HG03175 (cell line): ENCODE data around the gene AKAP6.
"Not testable (repeated sequence)": the region's sequence is repeated elsewhere in the genome, so short reads cannot be mapped to it uniquely, and the experiment has no call there.

Source experiments
- ATAC-seq: cut with Tn5 transposase; IDR thresholded peaks from one replicate; pipeline ENCODE4 v1.9.1; 2021; ENCODE audit warnings: mild to moderate bottlenecking, moderate library complexity; ENCODE audit not compliant: unreplicated experiment

Gene AKAP6

DNA sequence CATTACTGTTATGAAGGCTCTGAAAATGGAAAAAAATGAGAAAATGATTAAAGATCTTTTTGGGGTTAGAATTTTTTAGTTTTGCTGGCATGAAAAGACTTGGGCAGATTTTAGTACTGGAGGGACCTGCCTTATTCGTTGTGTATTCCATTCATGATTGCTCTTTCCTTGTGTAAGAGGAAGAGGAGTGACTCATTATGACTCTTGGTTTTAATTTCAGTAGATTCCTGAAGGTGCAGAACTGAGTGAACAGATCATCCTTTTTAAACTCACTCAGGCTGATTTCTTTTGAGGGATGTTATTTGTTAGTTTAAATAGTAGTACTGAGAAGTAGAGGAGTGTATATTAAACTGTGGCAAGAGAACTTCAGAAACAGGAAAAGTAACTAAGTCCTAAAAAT lies 41.6 kb downstream of the AKAP6 start:
- ATAC-seq, result no peak

DNA sequence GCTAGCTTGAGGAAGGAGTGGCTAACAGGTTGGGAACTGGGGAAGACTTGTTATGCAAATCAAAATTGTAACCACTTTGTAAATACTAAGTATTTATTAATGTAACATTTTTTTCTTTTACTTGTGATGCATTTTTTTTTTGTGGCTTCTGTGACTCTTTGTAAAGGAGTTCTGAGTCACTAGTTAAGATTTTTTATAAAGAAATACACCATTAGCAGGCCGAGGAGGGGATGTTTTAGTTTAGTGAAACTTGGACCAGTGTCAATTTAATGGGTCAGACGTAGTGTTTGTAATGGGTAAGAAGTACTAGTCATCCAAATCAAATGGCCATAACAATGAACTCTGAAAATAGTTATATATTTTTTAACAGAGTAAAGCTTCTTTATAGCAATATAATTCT lies 43.1 kb downstream of the AKAP6 start:
- no peak for ATAC-seq

DNA sequence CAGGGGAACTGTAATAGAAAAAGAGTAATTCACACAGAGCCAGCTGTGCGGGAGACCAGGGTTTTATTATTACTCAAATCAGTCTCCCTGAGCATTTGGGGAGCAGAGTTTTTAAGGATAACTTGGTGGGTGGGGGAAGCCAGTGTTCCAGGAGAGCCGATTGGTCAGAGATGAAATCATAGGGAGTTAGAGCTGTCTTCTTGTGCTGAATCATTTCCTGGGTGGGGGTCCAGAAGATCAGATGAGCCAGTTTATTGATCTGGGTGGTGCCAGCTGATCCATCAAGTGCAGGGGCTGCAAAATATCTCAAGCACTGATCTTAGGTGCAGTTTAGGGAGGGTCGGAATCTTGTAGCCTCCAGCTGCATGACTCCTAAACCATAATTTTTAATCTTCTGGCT lies 44.1 kb downstream of the AKAP6 start:
- ATAC-seq, result not testable (repeated sequence)

DNA sequence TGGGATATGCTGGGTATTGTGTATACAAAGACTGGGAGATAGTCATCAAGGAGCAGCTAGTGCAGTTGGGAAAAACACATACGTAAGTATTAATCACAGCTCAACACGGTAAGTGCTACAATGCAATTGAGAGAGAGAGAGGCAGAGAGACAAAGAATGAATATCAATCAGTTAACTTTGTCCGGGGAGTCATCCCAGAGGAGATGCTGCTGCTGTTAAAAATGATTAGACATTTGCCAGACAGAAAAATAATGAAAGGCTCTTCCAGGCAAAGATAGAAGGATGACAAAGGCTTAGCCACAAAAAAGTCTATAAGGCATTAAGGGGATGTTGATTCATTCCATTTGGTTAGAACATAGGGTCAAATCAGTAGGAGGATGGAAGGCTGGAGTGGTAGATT lies 45.1 kb downstream of the AKAP6 start:
- no peak for ATAC-seq

DNA sequence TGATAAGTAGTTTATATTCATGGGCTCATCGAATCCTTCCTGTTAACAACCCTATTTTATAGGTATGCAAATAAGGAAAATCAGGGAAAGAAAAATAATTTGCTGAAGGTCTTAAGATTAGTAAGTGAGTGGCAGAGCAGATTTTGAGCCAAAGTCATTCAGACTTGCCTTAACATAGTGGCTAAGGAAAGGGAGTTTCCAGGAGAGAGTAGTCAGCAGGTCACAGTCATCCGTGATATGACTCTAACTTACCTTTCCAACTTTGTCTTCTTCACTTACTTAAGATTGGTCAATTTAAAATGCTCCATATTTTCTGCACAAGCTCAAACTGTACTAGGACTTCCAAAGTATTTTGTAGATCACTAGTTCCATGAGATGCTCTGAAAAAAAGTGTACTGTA lies 46.6 kb downstream of the AKAP6 start:
- no peak for ATAC-seq

DNA sequence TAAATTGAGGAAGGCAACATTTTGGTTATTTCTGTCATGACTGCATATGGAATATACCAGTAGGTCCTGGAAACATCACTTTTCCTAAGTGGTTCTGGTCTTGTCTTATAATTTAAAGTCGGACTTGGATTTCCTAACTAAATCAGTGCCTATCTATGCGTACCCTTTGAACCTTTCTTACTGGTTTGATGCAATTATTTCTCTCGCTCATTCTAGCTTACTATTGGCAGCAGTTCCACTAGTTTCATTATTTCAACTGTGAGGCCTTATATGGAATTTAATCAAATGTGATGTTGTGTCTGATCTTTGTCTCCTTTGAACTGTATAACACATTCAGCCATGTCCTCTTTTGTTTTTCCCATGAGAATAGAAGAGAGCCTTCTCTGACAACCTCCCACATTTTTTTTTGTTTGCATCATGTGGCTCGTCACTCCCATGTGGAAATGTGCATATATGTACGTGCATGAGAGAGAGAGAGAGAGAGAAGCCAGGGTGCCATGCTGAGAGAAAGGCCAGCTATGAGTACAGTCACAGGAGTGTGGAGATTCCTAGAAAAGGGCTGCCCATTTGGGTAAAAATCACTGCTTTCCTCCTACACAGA lies 48.0 kb downstream of the AKAP6 start:
- ATAC-seq, result no peak

DNA sequence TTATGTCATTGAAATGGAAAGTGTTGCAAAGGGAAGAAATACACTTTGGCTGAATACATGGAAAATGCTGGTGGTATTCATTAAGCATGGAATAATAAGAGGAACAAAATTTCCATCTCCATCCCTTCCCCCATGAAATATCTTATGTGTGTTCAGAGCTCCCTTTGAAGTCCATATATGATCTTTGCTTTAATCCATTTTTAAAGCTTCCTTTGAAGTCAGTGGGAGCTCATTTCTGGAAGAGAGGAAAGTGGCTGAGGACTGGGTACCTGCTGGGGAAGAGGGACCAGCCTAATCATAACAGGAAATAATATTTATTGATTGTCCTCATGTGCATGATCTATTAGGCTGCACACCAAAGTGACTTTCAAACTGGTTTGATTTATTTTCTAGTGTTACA lies 49.2 kb downstream of the AKAP6 start:
- ATAC-seq, result no peak

DNA sequence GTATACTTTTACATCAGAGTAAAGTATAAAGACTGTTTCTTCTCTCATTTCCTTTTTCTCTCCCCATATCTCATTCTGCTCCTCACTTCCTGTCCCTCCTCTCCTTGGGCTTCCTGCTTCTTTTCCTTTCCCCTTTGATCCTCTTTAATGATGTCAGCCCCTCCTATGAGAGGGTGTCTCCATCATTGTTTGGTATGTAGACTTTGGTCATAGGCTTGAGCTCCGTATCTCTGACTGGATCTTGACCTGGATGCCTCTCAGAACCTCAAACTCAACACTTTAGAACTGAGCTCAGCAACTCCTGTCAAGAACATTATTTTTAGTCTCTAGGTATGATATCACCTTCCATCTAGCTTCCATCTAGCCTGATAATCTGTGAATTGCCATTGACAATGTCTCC lies 50.3 kb downstream of the AKAP6 start:
- no peak for ATAC-seq

DNA sequence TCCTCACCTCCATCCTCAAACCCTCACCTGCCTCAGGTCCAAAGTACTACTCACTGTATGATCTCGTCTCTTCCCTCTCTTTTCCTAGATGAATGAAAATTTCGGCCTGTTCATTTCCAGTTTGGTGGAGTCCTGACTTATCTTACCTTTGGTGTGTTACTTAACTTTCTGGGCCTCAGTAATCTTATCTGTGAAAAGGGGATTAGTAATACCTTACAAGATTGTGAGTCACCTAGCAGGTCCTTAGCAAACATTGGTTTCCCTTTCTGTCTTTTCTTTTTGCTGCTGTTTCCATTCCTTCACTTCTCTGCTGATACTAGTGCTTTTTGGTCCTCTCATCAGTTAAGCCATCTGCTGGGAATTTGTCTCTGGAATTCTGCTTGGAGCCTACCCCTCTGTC lies 52.8 kb downstream of the AKAP6 start:
- no peak for ATAC-seq

DNA sequence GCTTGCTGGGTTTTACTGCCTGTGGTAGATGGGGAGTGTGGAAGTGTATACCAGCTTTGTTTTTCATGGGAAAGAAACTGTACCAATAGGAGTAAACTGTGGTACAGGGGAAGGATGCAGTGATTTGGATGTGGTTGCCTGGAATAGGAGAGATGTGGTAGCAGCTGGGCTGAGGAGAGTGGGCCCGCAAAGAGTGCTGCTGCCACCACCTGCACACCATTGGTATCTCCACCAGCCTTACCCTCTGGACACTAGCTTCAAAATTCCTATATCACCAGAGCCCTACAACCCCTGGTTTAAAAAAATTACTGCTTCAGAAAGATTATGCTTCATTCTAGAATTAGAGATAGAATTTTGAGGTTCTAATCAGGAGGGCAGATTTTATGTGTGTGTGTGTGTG lies 53.6 kb downstream of the AKAP6 start:
- no peak for ATAC-seq

DNA sequence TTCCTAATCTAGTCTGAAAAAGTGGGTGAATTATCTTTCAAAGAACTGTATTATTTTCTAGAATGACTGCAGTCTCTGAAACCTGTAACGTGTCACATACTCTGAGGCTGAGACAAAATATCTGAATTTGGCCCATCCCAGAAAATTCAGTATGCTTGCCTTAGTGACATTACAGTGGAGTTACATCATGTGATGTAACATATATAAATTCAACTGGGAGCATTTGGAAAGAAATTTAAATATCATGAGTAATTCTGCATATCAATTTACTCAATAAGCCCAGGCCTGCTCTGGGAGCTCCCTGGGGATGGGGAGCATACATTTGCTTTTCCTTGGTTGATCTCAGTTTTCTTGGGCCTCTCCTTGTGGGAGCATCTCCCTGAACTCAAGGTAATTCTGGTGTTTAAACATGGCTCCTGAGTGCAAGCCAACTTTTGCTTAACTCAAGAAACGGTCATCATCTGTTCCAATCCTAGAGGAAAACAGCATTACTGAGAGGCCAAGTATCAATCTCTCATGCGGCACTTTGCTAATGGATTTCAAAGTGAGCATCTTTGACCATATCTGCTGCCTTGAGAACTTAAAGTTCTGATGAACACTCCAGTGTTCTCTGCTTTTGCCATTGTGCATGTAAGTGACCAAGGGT lies 54.4 kb downstream of the AKAP6 start:
- no peak for ATAC-seq

DNA sequence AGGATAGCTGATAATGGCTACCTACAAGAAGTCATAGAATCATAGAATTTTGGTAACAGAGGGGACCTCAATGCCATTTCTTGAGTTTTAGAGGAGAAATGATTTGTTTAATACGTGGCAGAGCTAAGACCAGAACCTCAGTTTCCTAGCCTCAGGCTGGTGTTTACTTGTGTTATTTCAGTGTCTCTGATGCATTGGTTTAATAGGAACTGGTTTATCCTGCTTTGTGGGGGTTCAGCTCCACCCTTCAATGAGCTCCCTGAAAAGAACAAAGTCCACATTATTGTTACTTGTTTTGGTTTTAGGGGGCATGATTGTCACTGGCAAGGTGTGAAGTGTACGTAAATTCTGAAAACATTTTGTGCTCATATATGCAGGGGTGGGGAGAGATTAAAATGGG lies 55.4 kb downstream of the AKAP6 start:
- ATAC-seq, result no peak

DNA sequence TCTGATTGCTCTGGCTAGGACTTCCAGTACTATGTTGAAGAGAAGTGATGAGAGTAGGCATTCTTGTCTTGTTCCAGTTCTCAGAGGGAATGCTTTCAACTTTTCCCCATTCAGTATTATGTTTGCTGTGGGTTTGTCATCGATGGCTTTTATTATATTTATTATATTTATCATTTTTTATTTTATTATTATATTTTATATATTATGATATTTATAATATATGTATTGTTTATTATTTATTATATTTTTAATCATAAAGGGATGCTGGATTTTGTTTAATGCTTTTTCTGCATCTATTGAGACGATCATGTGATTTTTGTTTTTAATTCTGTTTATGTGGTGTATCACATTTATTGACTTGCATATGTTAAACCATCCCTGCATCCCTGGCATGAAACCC lies 58.2 kb downstream of the AKAP6 start:
- ATAC-seq, result not testable (repeated sequence)

DNA sequence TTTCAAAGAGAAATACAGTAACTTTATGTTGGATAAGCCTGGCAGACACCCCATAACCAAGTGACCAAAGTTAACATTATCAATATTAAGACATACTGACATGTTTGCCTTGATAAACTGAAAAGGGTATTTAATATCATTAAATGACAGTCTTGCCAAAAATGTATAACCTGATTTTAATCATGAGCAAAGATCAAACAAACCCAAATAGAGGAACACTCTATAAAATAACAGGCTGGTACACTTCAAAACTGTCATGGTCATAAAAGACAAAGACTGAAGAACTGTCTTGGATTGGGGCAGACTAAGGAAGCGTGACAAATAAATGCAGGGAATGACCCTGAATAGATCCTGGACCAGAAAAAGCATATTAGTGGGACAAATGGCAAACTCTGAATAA lies 64.0 kb downstream of the AKAP6 start:
- no peak for ATAC-seq

DNA sequence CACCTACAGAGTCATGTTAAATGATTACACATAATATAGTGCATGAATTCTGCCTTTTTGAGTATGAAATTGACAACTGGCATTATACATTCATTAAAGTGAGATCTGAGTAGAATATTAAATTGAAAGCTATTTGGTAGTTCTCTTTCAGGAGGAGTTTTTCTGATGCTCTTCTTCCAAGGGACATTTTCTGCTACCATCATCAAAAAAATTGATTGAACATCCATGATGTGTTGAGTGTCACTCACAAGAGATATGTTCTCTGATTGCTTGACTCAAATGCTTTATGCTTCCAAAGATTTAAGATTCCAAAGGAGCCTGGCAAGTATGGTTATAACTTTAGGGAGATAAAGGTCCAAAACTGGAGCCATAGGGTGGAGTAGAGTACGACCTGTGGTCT lies 64.9 kb downstream of the AKAP6 start:
- no peak for ATAC-seq

DNA sequence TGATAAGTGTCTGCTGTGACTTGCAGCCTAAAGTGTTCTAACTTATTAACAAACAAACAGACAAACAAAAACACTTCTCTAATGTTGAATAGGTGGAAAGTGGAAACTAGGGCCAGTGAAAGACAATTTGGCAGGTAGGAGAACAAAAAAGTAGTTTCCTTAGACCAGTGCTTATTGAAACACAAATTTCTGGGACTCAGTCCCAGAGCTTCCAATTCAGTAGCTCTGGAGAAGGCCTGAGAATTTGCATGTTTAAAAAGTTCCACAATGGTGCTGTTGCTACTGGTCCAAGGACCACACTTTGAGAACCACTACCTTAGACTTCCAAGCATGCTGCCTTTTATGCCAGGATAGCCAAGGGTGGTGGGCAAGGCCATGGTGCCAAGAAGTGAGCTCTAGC lies 67.8 kb downstream of the AKAP6 start:
- no peak for ATAC-seq

DNA sequence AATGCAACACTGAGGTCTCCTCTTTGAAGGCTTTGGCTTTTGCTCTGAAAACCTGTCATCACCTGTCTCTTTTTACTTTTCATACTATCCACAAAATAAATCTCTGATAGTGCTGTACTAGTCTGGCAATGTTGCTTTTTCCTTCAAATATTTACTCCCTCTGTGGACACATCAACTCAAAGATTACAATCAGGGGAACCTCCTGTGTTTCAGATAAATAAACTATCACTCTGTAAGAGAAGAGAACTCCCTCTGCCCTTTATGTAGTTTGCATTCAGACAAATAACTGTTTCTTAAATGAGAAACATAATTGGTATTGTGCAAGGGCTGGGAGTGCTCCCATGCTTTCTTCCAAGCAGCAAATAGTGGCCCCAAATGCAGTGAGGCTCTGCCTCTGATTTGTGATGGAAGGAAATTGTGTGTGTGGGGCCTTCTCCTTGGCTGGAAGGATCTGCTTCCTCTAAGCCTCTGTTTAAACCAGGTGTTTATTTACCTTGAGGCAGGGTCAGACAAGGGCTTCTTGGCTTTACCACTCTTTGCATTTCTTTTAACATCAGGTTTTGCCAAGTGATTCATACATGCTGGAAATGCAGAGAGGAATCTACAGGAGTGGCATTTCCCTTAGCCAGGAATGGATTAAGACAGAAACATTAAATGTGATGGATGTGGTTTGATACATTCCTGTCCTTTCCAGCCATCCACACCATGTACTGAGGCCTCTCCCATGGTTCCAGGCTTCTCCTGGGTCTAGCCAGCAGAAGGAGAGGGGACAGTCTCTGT lies 69.0 kb downstream of the AKAP6 start:
- no peak for ATAC-seq

DNA sequence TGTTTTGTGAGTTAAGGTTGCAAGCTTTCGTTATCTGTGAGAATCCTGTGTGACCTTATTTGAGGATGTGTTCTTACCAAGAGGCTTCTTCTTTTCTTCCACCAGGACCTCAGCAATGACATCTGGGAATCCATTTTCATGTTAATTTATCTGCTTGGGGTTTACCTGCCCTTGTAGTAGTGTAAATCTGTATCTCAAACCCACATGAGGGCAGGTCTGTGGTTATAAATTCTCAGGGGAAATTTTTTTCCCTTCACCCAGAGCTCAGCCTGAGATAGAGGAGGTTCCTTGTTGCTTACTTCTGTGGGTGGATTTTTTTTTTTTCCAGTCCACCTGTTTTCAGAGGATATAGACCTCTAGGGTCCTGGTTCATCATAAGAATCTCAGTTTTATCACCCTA lies 70.8 kb downstream of the AKAP6 start:
- ATAC-seq, result no peak

DNA sequence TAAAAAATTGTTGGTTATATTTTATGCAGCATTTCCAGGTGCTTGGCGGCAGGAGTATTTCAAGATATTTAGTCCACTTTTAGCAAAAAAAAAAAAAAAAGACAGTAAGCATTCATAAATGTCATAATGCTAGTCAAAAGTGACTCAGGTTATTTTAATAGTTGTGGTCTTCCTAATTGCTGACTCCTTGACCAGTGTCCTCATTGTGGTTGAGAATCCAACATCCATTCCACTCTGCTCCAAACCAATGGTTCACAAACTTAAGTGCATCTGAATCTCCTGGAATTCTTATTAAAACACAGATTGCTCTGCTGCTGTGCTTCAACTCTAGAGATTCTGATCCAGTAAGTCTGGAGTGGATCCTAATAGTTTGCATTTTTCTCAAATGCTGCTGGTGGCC lies 71.4 kb downstream of the AKAP6 start:
- ATAC-seq, result no peak

DNA sequence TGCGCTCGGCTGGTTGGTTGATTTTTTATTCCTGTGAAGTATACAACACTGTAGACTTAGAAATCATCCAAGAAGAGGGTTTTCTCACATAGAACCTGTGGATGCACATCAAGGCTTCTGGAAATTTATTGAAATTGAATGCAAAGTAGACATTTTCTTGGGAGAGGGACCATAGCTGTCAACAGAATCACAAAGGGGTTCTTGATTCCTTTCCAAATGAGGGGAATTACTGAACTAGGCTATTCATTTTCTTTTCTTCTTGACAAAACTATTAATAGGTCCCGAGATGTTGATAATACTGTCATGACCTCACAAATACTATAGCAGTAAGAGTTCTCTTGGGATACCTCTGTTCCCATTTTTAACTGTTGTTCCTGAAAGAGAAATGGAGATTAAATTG lies 73.9 kb downstream of the AKAP6 start:
- no peak for ATAC-seq

DNA sequence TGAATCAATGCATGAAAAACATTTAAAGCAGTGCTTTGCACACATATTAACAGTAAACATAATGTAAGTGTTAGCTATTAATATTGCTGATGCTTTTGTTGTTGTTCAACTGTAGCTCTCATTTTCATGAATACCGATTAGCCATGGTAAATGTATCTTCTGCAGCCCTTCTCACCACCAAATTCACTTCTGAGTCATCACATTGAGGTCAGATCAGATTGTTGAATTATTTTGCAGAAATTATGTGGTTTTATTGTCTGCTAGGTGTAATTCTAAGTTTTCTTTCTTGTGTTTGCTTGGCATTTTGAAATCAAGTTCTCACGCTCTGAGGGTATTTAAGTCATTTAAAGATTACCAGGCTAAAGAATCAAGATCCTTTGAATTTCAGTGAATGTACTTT lies 74.6 kb downstream of the AKAP6 start:
- ATAC-seq, result no peak

DNA sequence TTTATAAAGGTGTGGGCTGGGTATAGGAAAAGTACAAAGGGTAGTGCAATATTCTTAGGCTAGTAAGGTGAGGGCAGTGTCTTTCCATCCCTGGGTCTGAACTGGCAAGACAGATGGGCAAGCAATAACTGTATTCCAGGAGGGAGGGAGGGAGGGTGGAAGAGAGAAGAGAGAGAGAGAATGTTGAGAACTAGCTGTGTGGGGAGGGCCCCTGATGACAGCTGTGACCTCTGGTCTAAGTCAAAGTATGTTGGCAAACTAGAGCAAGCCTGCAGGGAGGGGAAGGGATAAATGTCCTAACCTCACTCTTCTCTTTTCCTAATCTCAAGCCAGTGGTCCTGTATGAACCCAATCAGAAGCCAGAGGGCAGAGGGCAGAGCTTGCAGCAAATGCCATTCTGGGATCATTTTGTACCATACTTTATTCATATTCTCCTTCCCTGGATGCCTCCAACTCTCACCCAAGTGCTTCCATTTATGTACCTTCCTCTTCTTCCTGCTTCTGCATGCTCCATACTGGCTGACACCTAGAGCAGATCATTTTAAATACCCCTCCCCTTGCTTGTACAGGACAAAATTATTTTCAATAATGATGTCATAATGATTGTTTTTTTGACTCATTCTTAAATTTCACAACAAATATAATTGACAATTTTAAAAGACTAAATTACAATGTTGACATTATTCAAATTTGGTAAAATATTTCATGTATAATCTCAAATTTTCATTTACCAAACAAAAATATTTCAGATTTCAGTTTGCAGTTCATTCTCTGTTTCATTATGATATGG lies 75.9 kb downstream of the AKAP6 start:
- no peak for ATAC-seq
